Esophagus squamous epithelium (tissue), 4 donors: ENCODE results near the gene TMEM38A.

Experiments used
- CTCF ChIP-seq, 6 experiments: fragments of 450-650 bp in 4 of 6; fragments of 200-600 bp in 2 of 6; sonication (generic) in 2 of 6; IDR thresholded peaks; one replicate each; pipeline ENCODE4 v1.5.1; 2016 to 2019; ENCODE audit warnings: antibody characterized with exemption in 6 of 6, mild to moderate bottlenecking in 4 of 6, moderate library complexity in 4 of 6
- POLR2A ChIP-seq, 4 donors: fragments of 450-650 bp; IDR thresholded peaks; one replicate each; pipeline ENCODE4 v1.6.1; 2017; ENCODE audit warnings: antibody characterized with exemption in 4 of 4, mild to moderate bottlenecking in 4 of 4, moderate library complexity in 3 of 4

GRCh38 chr19:16621165-16621800 lies 39.7 kb upstream of the TMEM38A start:
- TF ChIP-seq POLR2A (IDR thresholded peaks at IDR 0.05) (no peak), CTCF (IDR thresholded peaks at IDR 0.05) (no peak)
